GM23338 (cell line): Measurements from ENCODE around the gene TSC2. TPM values are rescaled to one million over a fixed set of nuclear protein-coding genes. Genes with fewer than 3 reads are reported as not detected.

Experiments
- ATAC-seq: fragments of 200-7000 bp; cut with Tn5 transposase; 3 replicates; pipeline ENCODE4 v1.9.1; 2020
- DNase-seq: peaks from one replicate; pipeline ENCODE4 v3.0.0-alpha.2; 2015; ENCODE audit warnings: low spot score
- H2AFZ ChIP-seq: fragments of 200-600 bp; sonication (generic); 2 replicates; pipeline ENCODE4 v1.8.0; 2016; ENCODE audit warnings: antibody characterized with exemption, mild to moderate bottlenecking, moderate library complexity
- H3F3A ChIP-seq: fragments of 200-600 bp; sonication (generic); replicated peaks from 2 replicates; pipeline ENCODE4 v1.8.0; 2017; ENCODE audit warnings: antibody characterized with exemption, mixed run types, low read depth
- H3K27ac ChIP-seq: fragments of 200-600 bp; sonication (generic); 2 replicates; pipeline ENCODE4 v1.6.1; 2016; ENCODE audit warnings: low read depth
- H3K27me3 ChIP-seq: fragments of 200-600 bp; sonication (generic); 2 replicates; pipeline ENCODE4 v1.8.0; 2016; ENCODE audit warnings: mild to moderate bottlenecking, mixed run types, moderate library complexity; ENCODE audit not compliant: insufficient read depth
- H3K36me3 ChIP-seq: fragments of 200-600 bp; sonication (generic); 2 replicates; pipeline ENCODE4 v1.8.0; 2016; ENCODE audit warnings: mild to moderate bottlenecking; ENCODE audit not compliant: insufficient read depth
- H3K4me1 ChIP-seq: fragments of 200-600 bp; sonication (generic); 2 replicates; pipeline ENCODE4 v1.8.0; 2016; ENCODE audit warnings: mild to moderate bottlenecking, moderate library complexity; ENCODE audit not compliant: insufficient read depth
- H3K4me2 ChIP-seq: fragments of 200-600 bp; sonication (generic); 2 replicates; pipeline ENCODE4 v1.7.1; 2017; ENCODE audit warnings: mixed run types
- H3K4me3 ChIP-seq: fragments of 200-600 bp; sonication (generic); 2 replicates; pipeline ENCODE4 v1.6.1; 2016; ENCODE audit warnings: mixed run types
- H3K79me2 ChIP-seq: fragments of 200-600 bp; sonication (generic); replicated peaks from 2 replicates; pipeline ENCODE4 v1.8.0; 2017; ENCODE audit warnings: mild to moderate bottlenecking; ENCODE audit not compliant: insufficient read depth
- H3K9me2 ChIP-seq: fragments of 200-600 bp; sonication (generic); 2 replicates; pipeline ENCODE4 v1.8.0; 2017; ENCODE audit not compliant: insufficient read depth
- H4K20me1 ChIP-seq: fragments of 200-600 bp; sonication (generic); replicated peaks from 2 replicates; pipeline ENCODE4 v1.8.0; 2017; ENCODE audit warnings: mild to moderate bottlenecking; ENCODE audit not compliant: insufficient read depth
- H3K27ac Mint-ChIP-seq: 2 replicates; pipeline ENCODE4 v1.8.0; 2020; ENCODE audit warnings: inconsistent platforms, mild to moderate bottlenecking, moderate library complexity, mixed read lengths
- H3K27me3 Mint-ChIP-seq: 3 replicates; pipeline ENCODE4 v1.8.0; 2022; ENCODE audit warnings: low read depth, mild to moderate bottlenecking, moderate library complexity, mixed read lengths, inconsistent platforms; ENCODE audit not compliant: insufficient read depth, poor library complexity
- H3K36me3 Mint-ChIP-seq: 3 replicates; pipeline ENCODE4 v1.8.0; 2021; ENCODE audit warnings: low read depth, mild to moderate bottlenecking, inconsistent platforms, moderate library complexity, mixed read lengths
- H3K4me1 Mint-ChIP-seq: 3 replicates; pipeline ENCODE4 v1.8.0; 2020; ENCODE audit warnings: mild to moderate bottlenecking, inconsistent platforms, mixed read lengths
- H3K4me3 Mint-ChIP-seq: 3 replicates; pipeline ENCODE4 v1.8.0; 2021; ENCODE audit warnings: moderate library complexity, mild to moderate bottlenecking, inconsistent platforms, mixed read lengths
- H3K9me3 Mint-ChIP-seq: 3 replicates; pipeline ENCODE4 v1.8.0; 2020; ENCODE audit warnings: moderate library complexity, mild to moderate bottlenecking, inconsistent platforms, mixed read lengths
- EZH2 ChIP-seq: fragments of 200-600 bp; sonication (generic); IDR thresholded peaks from one replicate; pipeline ENCODE4 v1.8.0; 2017; ENCODE audit warnings: antibody characterized with exemption, mild to moderate bottlenecking, low read depth; ENCODE audit not compliant: unreplicated experiment
- EZH2phosphoT487 ChIP-seq: fragments of 200-600 bp; sonication (generic); IDR thresholded peaks from one replicate; pipeline ENCODE4 v1.8.1; 2018; ENCODE audit warnings: antibody characterized with exemption; ENCODE audit not compliant: unreplicated experiment
- JUNB ChIP-seq: IDR thresholded peaks from one replicate; pipeline ENCODE4 v1.6.1; 2016; ENCODE audit warnings: antibody characterized with exemption; ENCODE audit not compliant: unreplicated experiment
- NANOG ChIP-seq: IDR thresholded peaks from 2 replicates; pipeline ENCODE4 v1.6.1; 2016; ENCODE audit warnings: antibody characterized with exemption, borderline replicate concordance
- POLR2AphosphoS5 ChIP-seq: IDR thresholded peaks from 2 replicates; pipeline ENCODE4 v1.6.1; 2016; ENCODE audit warnings: antibody characterized with exemption, low read depth
- REST ChIP-seq: IDR thresholded peaks from one replicate; pipeline ENCODE4 v1.6.1; 2018; ENCODE audit warnings: antibody characterized with exemption; ENCODE audit not compliant: unreplicated experiment
- ZNF331 ChIP-seq: fragments of 250-450 bp; sonication (Bioruptor Pico); IDR thresholded peaks from 2 replicates; pipeline ENCODE4 v1.5.0; 2020; ENCODE audit warnings: low read depth, mild to moderate bottlenecking, moderate library complexity
- polyA plus RNA-seq: library from polyadenylated mRNA; unstranded; fragments of >200 nt; fragmentation: Nextera tagmentation; extraction: Ambion mirVana; gene quantifications from 2 replicates; pipeline ENCODE4 v1.2.1, GENCODE V29; 2016
- total RNA-seq: library from RNA; depleted of rRNA; stranded (reverse); fragments of >200 nt; shearing (Covaris generic); gene quantifications from 2 replicates; pipeline ENCODE4 v1.2.3, GENCODE V29; 2014
- TF ChIP-seq, protein P1 (sequence below), 2 experiments: fragments of 200-600 bp in 1 of 2; sonication (generic) in 1 of 2; conservative IDR thresholded peaks; 2 replicates each; pipeline versions ENCODE4 v1.5.1 to v1.6.1; 2016 to 2017; ENCODE audit warnings: antibody characterized with exemption in 2 of 2, low read depth in 2 of 2, mild to moderate bottlenecking in 2 of 2, moderate library complexity in 1 of 2
- TF ChIP-seq, protein P2 (sequence below): fragments of 250-450 bp; sonication (Bioruptor Pico); IDR thresholded peaks from 2 replicates; pipeline ENCODE4 v1.5.0; 2020; ENCODE audit warnings: mild to moderate bottlenecking, moderate library complexity

TSC2 gene
- total and polyA plus RNA-seq, 2 experiments from 2014 or later: 40.5 to 93.0 TPM

DNA sequence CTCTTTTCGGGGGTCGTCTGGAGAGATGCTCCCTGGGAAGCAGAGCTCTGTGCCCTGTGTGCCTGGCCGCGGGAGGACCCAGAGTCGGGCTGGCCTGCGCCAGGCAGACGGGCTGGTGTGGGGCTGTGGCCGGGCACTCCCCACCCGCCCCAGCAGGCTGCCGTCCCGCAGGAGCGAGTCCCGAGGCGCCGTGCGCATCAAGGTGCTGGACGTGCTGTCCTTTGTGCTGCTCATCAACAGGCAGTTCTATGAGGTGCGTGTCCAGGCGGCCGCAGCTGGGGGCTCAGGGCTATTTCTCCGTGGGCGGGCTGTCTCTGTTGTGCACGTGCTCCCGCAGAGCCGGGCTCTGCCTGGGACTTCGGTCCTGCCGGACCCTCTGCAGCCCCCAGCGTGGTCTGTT is 15.0 kb downstream of the TSC2 start:
- Histone ChIP-seq H3K27ac (no peak overlapping the region), H3K36me3 (0 out of 2 replicates have a peak, but pooled peaks cover 8% of the 10 kb centered on the region), H3K9me2 (no peaks in the 10 kb centered on the region), H3K4me3 (no peak overlapping the region), H3F3A (no peaks in the 10 kb centered on the region), H3K27me3 (no peaks in the 10 kb centered on the region), H3K79me2 (no peaks in the 10 kb centered on the region), H4K20me1 (no peaks in the 10 kb centered on the region; the same call in 1 of the 2 replicates), H3K4me1 (no peaks in the 10 kb centered on the region), H3K4me2 (no peak overlapping the region), H2AFZ (no peak overlapping the region)
- DNase-seq (no peak), ATAC-seq (no peak)
- no peaks in the 10 kb centered on the region for H3K9me3 Mint-ChIP-seq
- no peak overlapping the region for H3K4me3 Mint-ChIP-seq
- peaks cover 19% of the 10 kb centered on the region for H3K36me3 Mint-ChIP-seq
- peaks cover 7% of the 10 kb centered on the region for H3K27me3 Mint-ChIP-seq
- H3K4me1 Mint-ChIP-seq: no peaks in the 10 kb centered on the region
- no peak for TF ChIP-seq EZH2phosphoT487
- TF ChIP-seq REST: no peak
- no peak for TF ChIP-seq POLR2AphosphoS5
- TF ChIP-seq, protein P1, sequence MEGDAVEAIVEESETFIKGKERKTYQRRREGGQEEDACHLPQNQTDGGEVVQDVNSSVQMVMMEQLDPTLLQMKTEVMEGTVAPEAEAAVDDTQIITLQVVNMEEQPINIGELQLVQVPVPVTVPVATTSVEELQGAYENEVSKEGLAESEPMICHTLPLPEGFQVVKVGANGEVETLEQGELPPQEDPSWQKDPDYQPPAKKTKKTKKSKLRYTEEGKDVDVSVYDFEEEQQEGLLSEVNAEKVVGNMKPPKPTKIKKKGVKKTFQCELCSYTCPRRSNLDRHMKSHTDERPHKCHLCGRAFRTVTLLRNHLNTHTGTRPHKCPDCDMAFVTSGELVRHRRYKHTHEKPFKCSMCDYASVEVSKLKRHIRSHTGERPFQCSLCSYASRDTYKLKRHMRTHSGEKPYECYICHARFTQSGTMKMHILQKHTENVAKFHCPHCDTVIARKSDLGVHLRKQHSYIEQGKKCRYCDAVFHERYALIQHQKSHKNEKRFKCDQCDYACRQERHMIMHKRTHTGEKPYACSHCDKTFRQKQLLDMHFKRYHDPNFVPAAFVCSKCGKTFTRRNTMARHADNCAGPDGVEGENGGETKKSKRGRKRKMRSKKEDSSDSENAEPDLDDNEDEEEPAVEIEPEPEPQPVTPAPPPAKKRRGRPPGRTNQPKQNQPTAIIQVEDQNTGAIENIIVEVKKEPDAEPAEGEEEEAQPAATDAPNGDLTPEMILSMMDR (conservative IDR thresholded peaks at IDR 0.05; ENCODE audit: low read depth in 2 of 2): no peak
- no peak for TF ChIP-seq JUNB
- TF ChIP-seq, protein P2, sequence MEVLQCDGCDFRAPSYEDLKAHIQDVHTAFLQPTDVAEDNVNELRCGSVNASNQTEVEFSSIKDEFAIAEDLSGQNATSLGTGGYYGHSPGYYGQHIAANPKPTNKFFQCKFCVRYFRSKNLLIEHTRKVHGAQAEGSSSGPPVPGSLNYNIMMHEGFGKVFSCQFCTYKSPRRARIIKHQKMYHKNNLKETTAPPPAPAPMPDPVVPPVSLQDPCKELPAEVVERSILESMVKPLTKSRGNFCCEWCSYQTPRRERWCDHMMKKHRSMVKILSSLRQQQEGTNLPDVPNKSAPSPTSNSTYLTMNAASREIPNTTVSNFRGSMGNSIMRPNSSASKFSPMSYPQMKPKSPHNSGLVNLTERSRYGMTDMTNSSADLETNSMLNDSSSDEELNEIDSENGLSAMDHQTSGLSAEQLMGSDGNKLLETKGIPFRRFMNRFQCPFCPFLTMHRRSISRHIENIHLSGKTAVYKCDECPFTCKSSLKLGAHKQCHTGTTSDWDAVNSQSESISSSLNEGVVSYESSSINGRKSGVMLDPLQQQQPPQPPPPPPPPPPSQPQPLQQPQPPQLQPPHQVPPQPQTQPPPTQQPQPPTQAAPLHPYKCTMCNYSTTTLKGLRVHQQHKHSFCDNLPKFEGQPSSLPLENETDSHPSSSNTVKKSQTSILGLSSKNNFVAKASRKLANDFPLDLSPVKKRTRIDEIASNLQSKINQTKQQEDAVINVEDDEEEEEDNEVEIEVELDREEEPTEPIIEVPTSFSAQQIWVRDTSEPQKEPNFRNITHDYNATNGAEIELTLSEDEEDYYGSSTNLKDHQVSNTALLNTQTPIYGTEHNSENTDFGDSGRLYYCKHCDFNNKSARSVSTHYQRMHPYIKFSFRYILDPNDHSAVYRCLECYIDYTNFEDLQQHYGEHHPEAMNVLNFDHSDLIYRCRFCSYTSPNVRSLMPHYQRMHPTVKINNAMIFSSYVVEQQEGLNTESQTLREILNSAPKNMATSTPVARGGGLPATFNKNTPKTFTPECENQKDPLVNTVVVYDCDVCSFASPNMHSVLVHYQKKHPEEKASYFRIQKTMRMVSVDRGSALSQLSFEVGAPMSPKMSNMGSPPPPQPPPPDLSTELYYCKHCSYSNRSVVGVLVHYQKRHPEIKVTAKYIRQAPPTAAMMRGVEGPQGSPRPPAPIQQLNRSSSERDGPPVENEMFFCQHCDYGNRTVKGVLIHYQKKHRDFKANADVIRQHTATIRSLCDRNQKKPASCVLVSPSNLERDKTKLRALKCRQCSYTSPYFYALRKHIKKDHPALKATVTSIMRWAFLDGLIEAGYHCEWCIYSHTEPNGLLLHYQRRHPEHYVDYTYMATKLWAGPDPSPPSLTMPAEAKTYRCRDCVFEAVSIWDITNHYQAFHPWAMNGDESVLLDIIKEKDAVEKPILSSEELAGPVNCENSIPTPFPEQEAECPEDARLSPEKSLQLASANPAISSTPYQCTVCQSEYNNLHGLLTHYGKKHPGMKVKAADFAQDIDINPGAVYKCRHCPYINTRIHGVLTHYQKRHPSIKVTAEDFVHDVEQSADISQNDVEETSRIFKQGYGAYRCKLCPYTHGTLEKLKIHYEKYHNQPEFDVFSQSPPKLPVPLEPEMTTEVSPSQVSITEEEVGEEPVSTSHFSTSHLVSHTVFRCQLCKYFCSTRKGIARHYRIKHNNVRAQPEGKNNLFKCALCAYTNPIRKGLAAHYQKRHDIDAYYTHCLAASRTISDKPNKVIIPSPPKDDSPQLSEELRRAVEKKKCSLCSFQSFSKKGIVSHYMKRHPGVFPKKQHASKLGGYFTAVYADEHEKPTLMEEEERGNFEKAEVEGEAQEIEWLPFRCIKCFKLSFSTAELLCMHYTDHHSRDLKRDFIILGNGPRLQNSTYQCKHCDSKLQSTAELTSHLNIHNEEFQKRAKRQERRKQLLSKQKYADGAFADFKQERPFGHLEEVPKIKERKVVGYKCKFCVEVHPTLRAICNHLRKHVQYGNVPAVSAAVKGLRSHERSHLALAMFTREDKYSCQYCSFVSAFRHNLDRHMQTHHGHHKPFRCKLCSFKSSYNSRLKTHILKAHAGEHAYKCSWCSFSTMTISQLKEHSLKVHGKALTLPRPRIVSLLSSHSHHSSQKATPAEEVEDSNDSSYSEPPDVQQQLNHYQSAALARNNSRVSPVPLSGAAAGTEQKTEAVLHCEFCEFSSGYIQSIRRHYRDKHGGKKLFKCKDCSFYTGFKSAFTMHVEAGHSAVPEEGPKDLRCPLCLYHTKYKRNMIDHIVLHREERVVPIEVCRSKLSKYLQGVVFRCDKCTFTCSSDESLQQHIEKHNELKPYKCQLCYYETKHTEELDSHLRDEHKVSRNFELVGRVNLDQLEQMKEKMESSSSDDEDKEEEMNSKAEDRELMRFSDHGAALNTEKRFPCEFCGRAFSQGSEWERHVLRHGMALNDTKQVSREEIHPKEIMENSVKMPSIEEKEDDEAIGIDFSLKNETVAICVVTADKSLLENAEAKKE (CRISPR knock-in tag): no peak
- no peak for TF ChIP-seq NANOG
- TF ChIP-seq EZH2: no peak
- TF ChIP-seq ZNF331 (CRISPR knock-in tag): no peak
- no peak overlapping the region for H3K27ac Mint-ChIP-seq
